ENCODE results near the gene IGF2BP2. TPM values are rescaled to one million over a fixed set of nuclear protein-coding genes. Genes with fewer than 3 reads are reported as not detected.
"Not testable (repeated sequence)": the region's sequence is repeated elsewhere in the genome, so short reads cannot be mapped to it uniquely, and the experiment has no call there.

IGF2BP2 gene
- total and polyA plus RNA-seq, 7 donors = 1.1 to 5.6 (median 2.3) TPM

GRCh38 chr3:185701611-185702261 lies 123.1 kb downstream of the IGF2BP2 start:
- intact Hi-C loops (cut with DNase I) = no loop called here
- no peaks in the 10 kb centered on the region for H3K36me3 ChIP-seq (ENCODE audit: insufficient read depth in 1 of 2, low read depth in 1 of 2)
- no peak for TF ChIP-seq CTCF (IDR thresholded peaks at IDR 0.05)
- no peaks in the 10 kb centered on the region for H3K4me1 ChIP-seq
- H3K27ac ChIP-seq = no peak overlapping the region
- 42 to 45% (median 44%) methylated on average over 10 of the region's 10 CpGs for WGBS, 3 donors
- no peak overlapping the region for H3K4me3 ChIP-seq
- ATAC-seq = no peak
- H3K27me3 ChIP-seq (ENCODE audit: insufficient read depth in 3 of 3, low read length in 2 of 3) = no peaks in the 10 kb centered on the region
- no peak for DNase-seq
- H3K9me3 ChIP-seq = no peaks in the 10 kb centered on the region

DNA sequence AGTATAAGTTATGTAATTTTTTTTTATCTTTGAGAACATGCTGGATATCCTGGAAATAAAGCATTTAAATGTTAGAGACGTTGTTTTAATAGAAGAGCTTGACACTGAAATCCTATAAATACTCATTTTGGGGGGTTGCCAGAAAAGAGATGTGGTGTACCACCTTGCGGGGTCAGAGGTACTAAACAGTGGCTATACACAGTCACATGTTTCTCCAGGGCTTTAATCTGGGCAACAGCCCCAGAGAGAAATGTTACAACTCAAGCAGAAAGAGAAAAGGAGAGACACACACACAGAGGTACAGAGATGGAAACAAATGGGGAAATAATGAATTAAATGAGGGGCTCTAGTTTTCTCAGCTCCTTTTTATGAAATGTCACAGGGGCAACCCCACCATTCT lies 124.9 kb downstream of the IGF2BP2 start:
- Histone ChIP-seq H3K27me3 (ENCODE audit: insufficient read depth in 3 of 3, low read length in 2 of 3) (no peaks in the 10 kb centered on the region), H3K9me3 (no peaks in the 10 kb centered on the region), H3K27ac (no peak overlapping the region), H3K4me3 (no peak overlapping the region), H3K4me1 (no peaks in the 10 kb centered on the region), H3K36me3 (ENCODE audit: insufficient read depth in 1 of 2, low read depth in 1 of 2) (no peaks in the 10 kb centered on the region)
- ATAC-seq = no peak
- DNase-seq = no peak
- no peak for TF ChIP-seq CTCF (IDR thresholded peaks at IDR 0.05)
- WGBS, 3 donors = 63 to 65% (median 63%) methylated on average over 2 of the region's 2 CpGs
- intact Hi-C loops (cut with DNase I) = no loop called here

DNA sequence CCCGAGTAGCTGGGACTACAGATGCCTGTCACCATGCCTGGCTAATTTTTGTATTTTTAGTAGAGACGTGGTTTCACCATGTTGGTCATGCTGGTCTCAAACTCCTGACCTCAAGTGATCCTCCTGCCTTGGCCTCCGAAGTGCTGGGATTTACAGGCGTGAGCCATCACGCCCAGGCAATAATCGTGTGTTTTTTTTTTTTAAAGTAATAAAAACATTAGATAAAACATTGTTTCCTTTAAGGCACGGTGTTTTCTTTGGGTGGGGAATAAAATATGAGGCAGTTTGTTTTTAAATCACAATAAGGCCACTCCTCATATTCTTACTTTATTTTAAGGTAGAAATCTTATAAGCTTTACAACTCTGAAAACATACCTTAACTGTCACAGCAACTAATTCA lies 127.6 kb downstream of the IGF2BP2 start:
- ATAC-seq; DNase-seq; H3K9me3 ChIP-seq; intact Hi-C loops (cut with DNase I); H3K27ac ChIP-seq; H3K4me1 ChIP-seq; H3K27me3 ChIP-seq (ENCODE audit: insufficient read depth in 3 of 3, low read length in 2 of 3); H3K36me3 ChIP-seq (ENCODE audit: insufficient read depth in 1 of 2, low read depth in 1 of 2); H3K4me3 ChIP-seq: not testable (repeated sequence)
- 80 to 85% (median 80%) methylated on average over 7 of the region's 7 CpGs for WGBS, 3 donors

GRCh38 chr3:185696039-185696438 lies 128.8 kb downstream of the IGF2BP2 start:
- Histone ChIP-seq H3K27ac (no peak overlapping the region), H3K27me3 (ENCODE audit: insufficient read depth in 3 of 3, low read length in 2 of 3) (no peaks in the 10 kb centered on the region), H3K4me3 (no peak overlapping the region), H3K4me1 (no peaks in the 10 kb centered on the region), H3K9me3 (no peaks in the 10 kb centered on the region), H3K36me3 (ENCODE audit: insufficient read depth in 1 of 2, low read depth in 1 of 2) (no peaks in the 10 kb centered on the region)
- intact Hi-C loops (cut with DNase I) = no loop called here
- 62 to 73% (median 64%) methylated on average over 6 of the region's 6 CpGs for WGBS, 3 donors
- ATAC-seq = no peak
- no peak for DNase-seq
- no peak for TF ChIP-seq CTCF (IDR thresholded peaks at IDR 0.05)

DNA sequence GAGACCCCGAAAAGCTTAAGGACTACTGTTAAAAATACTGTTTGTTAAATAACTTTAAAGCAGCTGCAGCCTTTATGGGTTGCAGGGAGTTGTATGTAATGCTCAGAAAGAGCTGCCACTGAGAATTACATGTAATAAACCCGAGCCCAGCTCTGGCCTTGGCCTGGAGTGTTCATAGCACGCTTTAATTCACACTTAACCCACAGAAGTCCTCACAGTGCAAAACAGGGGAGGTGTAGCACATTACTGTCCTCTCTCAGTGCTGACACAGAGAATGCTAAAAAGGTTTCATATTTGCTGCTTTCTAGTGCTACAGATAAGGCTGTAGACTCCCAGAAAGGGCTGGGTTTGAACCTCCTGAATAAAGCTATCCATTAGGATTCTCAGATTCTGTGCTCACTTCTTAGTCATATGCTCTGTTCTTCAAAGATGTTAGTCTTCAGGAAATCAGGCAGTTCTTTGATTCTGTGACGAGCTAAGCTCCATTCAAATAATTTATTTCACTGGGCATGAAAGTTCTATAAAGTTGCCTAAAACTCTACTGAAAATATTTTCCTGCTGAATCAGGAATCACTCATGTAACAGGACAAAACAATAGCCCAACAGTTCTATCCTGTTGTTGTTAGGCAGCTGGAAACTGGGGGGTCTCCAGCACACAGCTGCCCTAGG lies 130.7 kb downstream of the IGF2BP2 start:
- no peak for DNase-seq
- 56 to 65% (median 59%) methylated on average over 4 of the region's 4 CpGs for WGBS, 3 donors
- H3K27me3 ChIP-seq (ENCODE audit: insufficient read depth in 3 of 3, low read length in 2 of 3) = no peaks in the 10 kb centered on the region
- no peak for TF ChIP-seq CTCF (IDR thresholded peaks at IDR 0.05)
- H3K36me3 ChIP-seq (ENCODE audit: insufficient read depth in 1 of 2, low read depth in 1 of 2) = no peaks in the 10 kb centered on the region
- no peaks in the 10 kb centered on the region for H3K4me1 ChIP-seq
- ATAC-seq = no peak
- no peaks in the 10 kb centered on the region for H3K9me3 ChIP-seq
- no peak overlapping the region for H3K27ac ChIP-seq
- intact Hi-C loops (cut with DNase I) = no loop called here
- H3K4me3 ChIP-seq = no peak overlapping the region
